Endodermal cell (in vitro differentiated cells): ENCODE measurements around the gene BLTP3A. TPM values are rescaled to one million over a fixed set of nuclear protein-coding genes. Genes with fewer than 3 reads are reported as not detected.

Experiments used
- DNase-seq: peaks from one replicate; pipeline ENCODE4 v3.0.0-alpha.2; 2017
- H3K27ac ChIP-seq: 2 replicates; pipeline ENCODE4 v1.5.1; 2013; ENCODE audit warnings: mild to moderate bottlenecking, low read depth, low read length, moderate library complexity
- H3K27me3 ChIP-seq: 2 replicates; pipeline ENCODE4 v1.6.1; 2013; ENCODE audit warnings: mild to moderate bottlenecking, low read length, moderate library complexity; ENCODE audit not compliant: insufficient read depth, control insufficient read depth, poor library complexity, severe bottlenecking
- H3K36me3 ChIP-seq: 2 replicates; pipeline ENCODE4 v1.7.0; 2013; ENCODE audit warnings: mild to moderate bottlenecking, low read length, moderate library complexity; ENCODE audit not compliant: control insufficient read depth, insufficient read depth
- H3K4me1 ChIP-seq: one replicate; pipeline ENCODE4 v1.7.0; 2013; ENCODE audit warnings: low read length; ENCODE audit not compliant: control insufficient read depth, insufficient read depth
- H3K4me3 ChIP-seq: 2 replicates; pipeline ENCODE4 v1.5.1; 2013; ENCODE audit warnings: mild to moderate bottlenecking, low read length, moderate library complexity
- H3K9ac ChIP-seq: 2 replicates; pipeline ENCODE4 v1.6.1; 2013; ENCODE audit warnings: mild to moderate bottlenecking, low read length, moderate library complexity; ENCODE audit not compliant: poor library complexity, severe bottlenecking; ENCODE audit errors: extremely low read depth
- H3K9me3 ChIP-seq: 2 replicates; pipeline ENCODE4 v1.6.1; 2013; ENCODE audit warnings: mild to moderate bottlenecking, low read length, moderate library complexity; ENCODE audit not compliant: control insufficient read depth
- H3K27ac Mint-ChIP-seq: 2 replicates; pipeline ENCODE4 v1.8.0; 2020; ENCODE audit warnings: mixed read lengths
- H3K27me3 Mint-ChIP-seq: 2 replicates; pipeline ENCODE4 v1.8.0; 2021; ENCODE audit warnings: mild to moderate bottlenecking, mixed read lengths; ENCODE audit not compliant: insufficient read depth
- H3K36me3 Mint-ChIP-seq: 2 replicates; pipeline ENCODE4 v1.8.0; 2020; ENCODE audit warnings: low read depth, mixed read lengths
- H3K4me1 Mint-ChIP-seq: 2 replicates; pipeline ENCODE4 v1.8.0; 2020; ENCODE audit warnings: mixed read lengths
- H3K4me3 Mint-ChIP-seq: 2 replicates; pipeline ENCODE4 v1.8.0; 2020; ENCODE audit warnings: mild to moderate bottlenecking, moderate library complexity, mixed read lengths
- H3K9me3 Mint-ChIP-seq: 2 replicates; pipeline ENCODE4 v1.8.0; 2020; ENCODE audit warnings: mild to moderate bottlenecking, mixed read lengths
- WGBS, 2 experiments: methylation state at CpG; one replicate each; pipeline versions ENCODE4 v1.1.5 to v1.1.7; 2013; ENCODE audit warnings: missing lambda C conversion rate in 2 of 2, mixed read lengths in 1 of 2; ENCODE audit not compliant: insufficient coverage in 1 of 2, insufficient read length in 1 of 2; 5-methylcytosine and 5-hydroxymethylcytosine counted together
- total RNA-seq, 2 donors: library from RNA; stranded (reverse); fragmentation: NEBNext Ultra II Directional in 1 of 2; extraction: Animal tissue kit (Norgen Biotek cat#: 25700) in 1 of 2; gene quantifications; 2 replicates in 1 of 2; 3 replicates in 1 of 2; pipeline ENCODE4 v1.2.1, GENCODE V29; 2021
- TF ChIP-seq, protein P1 (sequence below): fragments of 200-600 bp; sonication (generic); conservative IDR thresholded peaks from 2 replicates; pipeline ENCODE4 v1.5.0; 2021; ENCODE audit warnings: antibody characterized with exemption, mild to moderate bottlenecking

BLTP3A gene
- total RNA-seq, 2 donors from 2014 or later, result 18.6 to 22.5 TPM

DNA sequence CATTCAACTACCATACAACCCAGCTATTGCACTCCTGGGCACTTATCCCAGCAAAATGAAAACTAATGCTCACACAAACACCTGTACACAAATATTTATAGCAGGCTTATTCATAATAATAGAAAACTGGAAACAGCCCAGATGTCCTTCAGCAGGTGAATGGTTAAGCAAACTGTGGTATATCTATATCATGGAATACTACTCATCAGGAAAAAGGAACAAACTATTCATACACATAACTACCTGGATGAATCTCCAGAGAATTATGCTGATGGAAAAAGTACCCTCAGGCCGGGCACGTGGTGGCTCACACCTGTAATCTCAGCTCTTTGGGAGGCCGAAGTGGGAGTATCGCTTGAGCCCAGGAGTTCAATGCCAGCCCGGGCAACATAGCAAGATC lies 3.8 kb upstream of the BLTP3A start:
- peaks cover 19% of the 10 kb centered on the region for H3K9me3 Mint-ChIP-seq
- peaks cover 10% of the 10 kb centered on the region for H3K4me1 Mint-ChIP-seq
- H3K9ac ChIP-seq, result no peak overlapping the region
- peaks cover 5% of the 10 kb centered on the region for H3K9me3 ChIP-seq
- no peaks in the 10 kb centered on the region for H3K36me3 ChIP-seq
- TF ChIP-seq, protein P1, sequence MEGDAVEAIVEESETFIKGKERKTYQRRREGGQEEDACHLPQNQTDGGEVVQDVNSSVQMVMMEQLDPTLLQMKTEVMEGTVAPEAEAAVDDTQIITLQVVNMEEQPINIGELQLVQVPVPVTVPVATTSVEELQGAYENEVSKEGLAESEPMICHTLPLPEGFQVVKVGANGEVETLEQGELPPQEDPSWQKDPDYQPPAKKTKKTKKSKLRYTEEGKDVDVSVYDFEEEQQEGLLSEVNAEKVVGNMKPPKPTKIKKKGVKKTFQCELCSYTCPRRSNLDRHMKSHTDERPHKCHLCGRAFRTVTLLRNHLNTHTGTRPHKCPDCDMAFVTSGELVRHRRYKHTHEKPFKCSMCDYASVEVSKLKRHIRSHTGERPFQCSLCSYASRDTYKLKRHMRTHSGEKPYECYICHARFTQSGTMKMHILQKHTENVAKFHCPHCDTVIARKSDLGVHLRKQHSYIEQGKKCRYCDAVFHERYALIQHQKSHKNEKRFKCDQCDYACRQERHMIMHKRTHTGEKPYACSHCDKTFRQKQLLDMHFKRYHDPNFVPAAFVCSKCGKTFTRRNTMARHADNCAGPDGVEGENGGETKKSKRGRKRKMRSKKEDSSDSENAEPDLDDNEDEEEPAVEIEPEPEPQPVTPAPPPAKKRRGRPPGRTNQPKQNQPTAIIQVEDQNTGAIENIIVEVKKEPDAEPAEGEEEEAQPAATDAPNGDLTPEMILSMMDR, result no peak
- WGBS, 2 experiments, result 69 to 94% methylated on average over 4 to 5 of the region's 5 CpGs
- H3K27ac Mint-ChIP-seq, result no peak overlapping the region
- H3K4me1 ChIP-seq, result no peaks in the 10 kb centered on the region
- no peak overlapping the region for H3K27ac ChIP-seq
- no peak overlapping the region for H3K4me3 Mint-ChIP-seq
- no peak overlapping the region for H3K4me3 ChIP-seq
- no peaks in the 10 kb centered on the region for H3K27me3 Mint-ChIP-seq
- no peaks in the 10 kb centered on the region for H3K36me3 Mint-ChIP-seq
- no peaks in the 10 kb centered on the region for H3K27me3 ChIP-seq
- DNase-seq, result no peak

GRCh38 chr6:34791164-34791700 lies 651 bp upstream of the BLTP3A start:
- H3K4me3 Mint-ChIP-seq, result peak overlapping the region; percentile 89
- peaks cover 14% of the 10 kb centered on the region for H3K9me3 Mint-ChIP-seq
- no peaks in the 10 kb centered on the region for H3K4me1 ChIP-seq
- H3K4me3 ChIP-seq, result peak overlapping the region; percentile 91
- H3K9me3 ChIP-seq, result peaks cover 5% of the 10 kb centered on the region
- peaks cover 4% of the 10 kb centered on the region for H3K36me3 Mint-ChIP-seq
- peak; percentile 86 for DNase-seq
- no peaks in the 10 kb centered on the region for H3K36me3 ChIP-seq
- peaks cover 16% of the 10 kb centered on the region for H3K4me1 Mint-ChIP-seq
- WGBS, 2 experiments, result 13 to 20% methylated on average over 16 to 19 of the region's 19 CpGs
- H3K27me3 Mint-ChIP-seq, result no peaks in the 10 kb centered on the region
- no peaks in the 10 kb centered on the region for H3K27me3 ChIP-seq
- peak overlapping the region; percentile 75 for H3K9ac ChIP-seq
- peak overlapping the region; percentile 75 for H3K27ac ChIP-seq
- H3K27ac Mint-ChIP-seq, result peak overlapping the region; percentile 97
- TF ChIP-seq, protein P1, result peak; percentile 53

GRCh38 chr6:34792605-34793500 lies 970 bp downstream of the BLTP3A start:
- peak overlapping the region; percentile 87 for H3K9ac ChIP-seq
- peak overlapping the region; percentile 97 for H3K27ac Mint-ChIP-seq
- peaks cover 4% of the 10 kb centered on the region for H3K36me3 Mint-ChIP-seq
- 16 to 18% methylated on average over 15 to 20 of the region's 20 CpGs for WGBS, 2 experiments
- no peaks in the 10 kb centered on the region for H3K4me1 ChIP-seq
- peaks cover 16% of the 10 kb centered on the region for H3K4me1 Mint-ChIP-seq
- TF ChIP-seq, protein P1, result no peak
- peak overlapping the region; percentile 89 for H3K4me3 Mint-ChIP-seq
- H3K9me3 ChIP-seq, result peaks cover 5% of the 10 kb centered on the region
- H3K9me3 Mint-ChIP-seq, result peaks cover 6% of the 10 kb centered on the region
- peak overlapping the region; percentile 71 for H3K27ac ChIP-seq
- peak overlapping the region; percentile 91 for H3K4me3 ChIP-seq
- H3K36me3 ChIP-seq, result no peaks in the 10 kb centered on the region
- no peaks in the 10 kb centered on the region for H3K27me3 ChIP-seq
- peak; percentile 77 for DNase-seq
- H3K27me3 Mint-ChIP-seq, result no peaks in the 10 kb centered on the region
